ENCODE results near the gene VTI1A. TPM values are rescaled to one million over a fixed set of nuclear protein-coding genes. Genes with fewer than 3 reads are reported as not detected.

VTI1A gene
- total RNA-seq, 2 experiments from 2014 or later, result 27.1 to 33.4 TPM

GRCh38 chr10:112429147-112429546 is 17.9 kb upstream of the VTI1A start:
- H3K4me1 Mint-ChIP-seq, result no peaks in the 10 kb centered on the region
- peak overlapping the region; percentile 82 for H3K27ac Mint-ChIP-seq
- DNase-seq, result no peak
- ATAC-seq, result no peak
- H3K27me3 Mint-ChIP-seq, result no peaks in the 10 kb centered on the region
- ChIA-PET POLR2A (interaction anchor here (0.9 kb wide), 1 partner anchor 55 kb away, joined by 3 read pairs; no protein-coding TSS in a partner anchor), CTCF (interaction anchor here (1.3 kb wide), 1 partner anchor 43 kb away, joined by 4 read pairs; no protein-coding TSS in a partner anchor)
- H3K36me3 Mint-ChIP-seq (ENCODE audit: low read depth), result peaks cover 46% of the 10 kb centered on the region
- no peaks in the 10 kb centered on the region for H3K9me3 Mint-ChIP-seq (ENCODE audit: low read depth)
- intact Hi-C loops (cut with DNase I, micrococcal nuclease), result no loop called here
- H3K4me3 Mint-ChIP-seq, result no peak overlapping the region

- no peaks in the 10 kb centered on the region for H3K9me3 Mint-ChIP-seq (ENCODE audit: low read depth)
- H3K36me3 Mint-ChIP-seq (ENCODE audit: low read depth), result peaks cover 46% of the 10 kb centered on the region
- H3K4me1 Mint-ChIP-seq, result no peaks in the 10 kb centered on the region
- POLR2A ChIA-PET, result no interaction called here
- H3K27me3 Mint-ChIP-seq, result no peaks in the 10 kb centered on the region
- H3K27ac Mint-ChIP-seq, result peak overlapping the region; percentile 82
- ATAC-seq (no peak), DNase-seq (no peak)
- CTCF ChIA-PET, result interaction anchor here (1.3 kb wide), 1 partner anchor 42 kb away, joined by 4 read pairs; no protein-coding TSS in a partner anchor
- intact Hi-C loops (cut with DNase I, micrococcal nuclease), result no loop called here
- H3K4me3 Mint-ChIP-seq, result no peak overlapping the region
These were observed 17.3 kb upstream of the VTI1A start for GRCh38 chr10:112429654-112430230.

- CTCF ChIA-PET, result interaction anchor here (1.1 to 2.9 kb wide), 3 partner anchors 10 to 118 kb away, joined by 3 to 20 read pairs (median 5); no protein-coding TSS in a partner anchor
These were observed 13.9 kb upstream of the VTI1A start for GRCh38 chr10:112433136-112433535.

DNA sequence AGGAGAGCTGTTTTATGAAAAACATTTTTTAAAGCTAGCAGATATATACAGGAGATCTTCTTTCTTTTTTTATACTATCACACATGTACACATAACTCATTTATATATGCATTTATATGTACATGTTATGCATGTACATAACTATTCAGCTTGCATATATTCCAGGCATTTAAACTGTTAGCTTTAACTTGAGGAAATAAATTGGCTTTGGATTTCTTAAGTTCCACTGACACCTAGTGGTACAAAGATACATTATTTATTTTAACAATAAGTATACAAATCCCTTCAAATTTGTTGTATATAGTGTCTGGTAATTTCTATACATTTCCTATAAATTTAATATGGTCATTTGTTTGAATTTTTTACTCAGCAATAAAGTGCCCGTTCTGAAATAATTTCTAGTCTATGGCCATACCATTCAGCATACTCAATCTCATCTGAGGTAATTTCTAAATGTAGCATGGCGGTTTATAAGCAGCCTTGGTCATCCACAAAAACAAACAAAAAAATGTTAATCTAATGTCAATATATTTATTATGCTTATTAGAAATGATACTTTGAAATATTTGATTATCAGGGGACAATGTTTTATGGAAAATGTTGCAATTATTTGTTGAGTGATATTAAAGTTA is 11.9 kb upstream of the VTI1A start:
- no peaks in the 10 kb centered on the region for H3K27me3 Mint-ChIP-seq
- intact Hi-C loops (cut with DNase I, micrococcal nuclease), result loop anchor here (2.0 to 5.0 kb wide), 3 partner anchors 37 to 120 kb away; no protein-coding TSS in a partner anchor
- no peak overlapping the region for H3K27ac Mint-ChIP-seq
- H3K4me1 Mint-ChIP-seq, result no peaks in the 10 kb centered on the region
- DNase-seq (no peak), ATAC-seq (no peak)
- POLR2A ChIA-PET, result no interaction called here
- CTCF ChIA-PET, result interaction anchor here (0.6 to 3.1 kb wide), 22 partner anchors 8 to 297 kb away, joined by 3 to 29 read pairs (median 4); no protein-coding TSS in a partner anchor
- no peak overlapping the region for H3K4me3 Mint-ChIP-seq
- peaks cover 26% of the 10 kb centered on the region for H3K36me3 Mint-ChIP-seq (ENCODE audit: low read depth)
- H3K9me3 Mint-ChIP-seq (ENCODE audit: low read depth), result no peaks in the 10 kb centered on the region

More at GRCh38 chr10:112433136-112433535, 13.9 kb upstream of the VTI1A start:
- intact Hi-C loops (cut with DNase I, micrococcal nuclease), result no loop called here
- Mint-ChIP-seq H3K9me3 (ENCODE audit: low read depth) (no peaks in the 10 kb centered on the region), H3K36me3 (ENCODE audit: low read depth) (peaks cover 30% of the 10 kb centered on the region), H3K4me3 (no peak overlapping the region), H3K27me3 (no peaks in the 10 kb centered on the region), H3K27ac (no peak overlapping the region), H3K4me1 (no peaks in the 10 kb centered on the region)
- no peak for DNase-seq
- ATAC-seq, result no peak
- POLR2A ChIA-PET, result no interaction called here

DNA sequence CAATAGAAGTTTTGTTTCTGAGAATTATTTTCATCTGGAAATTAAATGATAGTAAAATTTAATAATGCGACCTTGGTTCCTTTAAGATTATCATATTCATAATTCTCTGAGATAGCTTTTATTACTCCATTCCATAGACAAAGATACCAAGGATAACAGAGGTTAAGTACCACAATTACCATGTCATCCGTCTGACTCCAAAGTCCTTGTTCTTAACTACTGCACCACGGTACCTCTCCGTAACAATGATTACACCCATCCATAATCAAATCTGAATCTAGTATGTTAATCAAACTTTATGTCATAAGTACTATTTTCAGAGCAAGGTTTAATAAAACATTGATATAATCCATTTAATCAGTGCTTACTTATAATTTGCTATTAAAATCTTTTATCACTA is 8.7 kb upstream of the VTI1A start:
- no peak for ATAC-seq
- Mint-ChIP-seq H3K27ac (no peak overlapping the region), H3K27me3 (no peaks in the 10 kb centered on the region), H3K9me3 (ENCODE audit: low read depth) (no peaks in the 10 kb centered on the region), H3K4me3 (no peak overlapping the region), H3K4me1 (peaks cover 13% of the 10 kb centered on the region), H3K36me3 (ENCODE audit: low read depth) (peaks cover 34% of the 10 kb centered on the region)
- CTCF ChIA-PET, result no interaction called here
- DNase-seq, result no peak
- POLR2A ChIA-PET, result no interaction called here
- intact Hi-C loops (cut with DNase I, micrococcal nuclease), result loop anchor here (5.0 kb wide), 2 partner anchors 34 to 121 kb away; no protein-coding TSS in a partner anchor

DNA sequence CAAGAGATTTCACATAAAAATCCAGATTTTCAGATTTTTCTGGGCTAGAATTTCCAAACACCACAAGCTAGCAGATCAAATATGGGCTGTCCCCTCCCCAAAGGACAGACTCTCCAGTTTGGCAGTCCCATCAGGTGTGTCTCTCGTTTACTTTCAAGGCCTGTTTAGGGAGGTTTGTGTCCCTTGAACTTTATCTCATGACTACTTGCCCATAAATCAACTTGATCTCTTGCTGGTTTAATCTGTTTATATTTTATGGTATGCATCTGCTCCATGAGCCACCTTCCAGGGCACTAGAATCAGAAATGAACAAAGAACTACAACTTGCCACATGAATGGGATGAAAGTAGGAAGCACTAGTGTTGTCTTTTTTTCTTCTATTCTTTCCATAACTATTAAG is 5.5 kb upstream of the VTI1A start:
- DNase-seq (no peak), ATAC-seq (no peak)
- Mint-ChIP-seq H3K36me3 (ENCODE audit: low read depth) (peaks cover 51% of the 10 kb centered on the region), H3K4me1 (peaks cover 37% of the 10 kb centered on the region), H3K27ac (peak overlapping the region; percentile 79), H3K4me3 (no peak overlapping the region), H3K27me3 (no peaks in the 10 kb centered on the region), H3K9me3 (ENCODE audit: low read depth) (no peaks in the 10 kb centered on the region)
- ChIA-PET POLR2A (no interaction called here), CTCF (interaction anchor here (0.6 to 4.4 kb wide), 3 partner anchors 10 to 106 kb away, joined by 3 to 28 read pairs (median 6); no protein-coding TSS in a partner anchor)
- intact Hi-C loops (cut with DNase I, micrococcal nuclease), result loop anchor here in 1 of 2 experiments (10.0 kb wide), 1 partner anchor 257 kb away; the partner anchor contains the start of gene GPAM

DNA sequence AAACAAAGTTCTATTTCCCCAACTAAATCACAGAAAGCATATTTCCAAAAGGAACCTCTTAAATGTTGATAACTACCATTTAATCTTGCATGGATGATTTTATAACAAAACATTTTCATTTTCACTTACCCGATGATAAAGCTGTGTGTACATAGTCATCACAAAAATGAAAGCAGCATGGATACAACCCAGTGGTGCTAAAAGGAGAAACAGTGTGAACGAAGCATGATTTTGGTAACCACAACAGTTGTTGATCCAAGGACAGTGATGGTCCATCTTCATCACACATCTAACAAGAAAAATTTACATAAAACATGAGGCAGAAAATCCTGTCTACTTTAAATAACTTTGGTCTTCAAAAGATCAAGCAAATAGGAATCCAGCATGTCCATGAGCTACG is 5.0 kb upstream of the VTI1A start:
- CTCF ChIA-PET, result interaction anchor here (1.1 to 4.4 kb wide), 6 partner anchors 9 to 93 kb away, joined by 3 to 28 read pairs (median 4); no protein-coding TSS in a partner anchor
- Mint-ChIP-seq H3K4me1 (peaks cover 37% of the 10 kb centered on the region), H3K36me3 (ENCODE audit: low read depth) (peaks cover 51% of the 10 kb centered on the region), H3K27me3 (no peaks in the 10 kb centered on the region), H3K4me3 (no peak overlapping the region), H3K27ac (peak overlapping the region; percentile 79), H3K9me3 (ENCODE audit: low read depth) (no peaks in the 10 kb centered on the region)
- intact Hi-C loops (cut with DNase I, micrococcal nuclease), result loop anchor here in 1 of 2 experiments (10.0 kb wide), 1 partner anchor 257 kb away; the partner anchor contains the start of gene GPAM
- DNase-seq (no peak), ATAC-seq (peak; percentile 43)
- POLR2A ChIA-PET, result no interaction called here

DNA sequence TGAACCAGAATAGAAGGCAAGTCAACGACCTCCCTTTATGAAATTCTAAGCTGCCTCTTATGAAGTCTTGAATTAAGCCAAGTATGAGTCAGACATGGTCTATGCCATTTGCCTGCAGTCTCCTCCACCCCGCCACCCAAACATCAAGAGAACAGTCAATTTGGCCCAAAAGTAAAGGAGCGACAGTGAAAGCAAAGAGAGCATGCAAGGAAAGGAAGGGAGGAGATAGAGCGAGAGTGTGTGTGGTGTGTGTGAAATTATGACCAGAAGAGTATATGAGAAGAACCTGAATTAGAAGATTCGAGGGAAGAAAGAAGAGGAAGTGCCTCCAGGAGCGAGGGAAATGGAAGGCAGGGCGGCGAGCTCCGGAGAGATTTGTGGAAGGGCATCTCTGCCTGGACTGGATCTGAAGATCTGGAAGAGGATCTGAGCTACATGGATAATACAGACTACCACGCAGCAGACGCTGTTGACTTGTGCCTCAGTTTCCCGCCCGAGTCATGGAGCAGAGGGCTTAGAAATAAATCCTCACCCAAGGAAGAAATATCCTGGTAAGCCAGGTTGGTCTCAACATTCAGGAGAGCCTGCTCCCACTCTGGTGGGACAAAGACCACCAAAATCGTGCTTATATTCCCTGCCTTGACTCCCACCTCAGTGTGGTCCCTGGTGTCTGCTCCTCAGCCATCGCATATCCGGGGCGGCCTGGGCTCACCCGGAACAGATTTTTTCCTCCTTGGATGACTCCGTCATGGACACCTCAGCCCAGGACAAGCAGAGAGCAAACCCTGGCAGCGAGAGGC is 760 bp upstream of the VTI1A start:
- DNase-seq (peak; percentile 31), ATAC-seq (peak; percentile 12)
- H3K9me3 Mint-ChIP-seq (ENCODE audit: low read depth), result no peaks in the 10 kb centered on the region
- H3K4me3 Mint-ChIP-seq, result peak overlapping the region; percentile 84
- ChIA-PET CTCF (interaction anchor here (0.7 to 2.1 kb wide), 5 partner anchors 10 to 264 kb away, joined by 3 to 8 read pairs (median 3); no protein-coding TSS in a partner anchor), POLR2A (interaction anchor here (1.0 to 1.5 kb wide), 2 partner anchors 11 to 71 kb away, joined by 3 to 4 read pairs; no protein-coding TSS in a partner anchor)
- H3K27me3 Mint-ChIP-seq, result no peaks in the 10 kb centered on the region
- intact Hi-C loops (cut with DNase I, micrococcal nuclease), result loop anchor here (1.0 to 10.0 kb wide), 6 partner anchors 25 to 263 kb away; partner anchors contain the start of gene GPAM (in 2 of the 2)
- H3K36me3 Mint-ChIP-seq (ENCODE audit: low read depth), result peaks cover 42% of the 10 kb centered on the region
- peaks cover 53% of the 10 kb centered on the region for H3K4me1 Mint-ChIP-seq
- H3K27ac Mint-ChIP-seq, result peak overlapping the region; percentile 96

GRCh38 chr10:112447620-112447928 is 559 bp downstream of the VTI1A start:
- no peak for ATAC-seq
- intact Hi-C loops (cut with DNase I, micrococcal nuclease), result loop anchor here (2.0 to 10.0 kb wide), 5 partner anchors 23 to 263 kb away; partner anchors contain the start of gene GPAM (in 1 of the 2)
- peak overlapping the region; percentile 96 for H3K27ac Mint-ChIP-seq

DNA sequence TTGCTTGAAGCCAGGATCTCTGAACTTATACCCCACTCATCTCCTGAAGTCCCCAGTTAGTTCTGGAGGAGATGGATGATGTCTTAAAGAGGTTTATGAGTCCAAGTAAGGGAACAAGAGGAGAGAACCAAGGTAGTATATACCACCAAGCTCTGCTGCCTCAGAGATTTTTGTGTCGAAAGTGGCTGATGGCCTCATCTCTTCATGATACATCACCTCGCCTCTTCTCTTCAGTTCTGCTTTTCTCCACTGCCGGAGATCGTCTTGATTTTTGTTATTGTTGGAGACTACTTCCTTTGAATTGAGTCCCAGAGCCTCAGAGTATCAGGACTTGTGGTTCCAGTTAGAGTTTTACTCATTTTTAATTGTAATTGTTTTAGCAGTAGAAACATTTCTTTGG is 1.9 kb downstream of the VTI1A start:
- no peaks in the 10 kb centered on the region for H3K9me3 Mint-ChIP-seq (ENCODE audit: low read depth)
- no peaks in the 10 kb centered on the region for H3K27me3 Mint-ChIP-seq
- peaks cover 43% of the 10 kb centered on the region for H3K4me1 Mint-ChIP-seq
- peak overlapping the region; percentile 84 for H3K4me3 Mint-ChIP-seq
- ChIA-PET POLR2A (interaction anchor here (0.6 kb wide), 1 partner anchor 1680 kb away, joined by 6 read pairs; no protein-coding TSS in a partner anchor), CTCF (interaction anchor here (1.7 kb wide), 1 partner anchor 23 kb away, joined by 8 read pairs; no protein-coding TSS in a partner anchor)
- H3K36me3 Mint-ChIP-seq (ENCODE audit: low read depth), result peaks cover 30% of the 10 kb centered on the region
- intact Hi-C loops (cut with DNase I, micrococcal nuclease), result loop anchor here in 1 of 2 experiments (5.0 to 10.0 kb wide), 2 partner anchors 72 to 264 kb away; partner anchors contain the start of gene GPAM
- no peak for DNase-seq
- no peak for ATAC-seq
- peak overlapping the region; percentile 5 for H3K27ac Mint-ChIP-seq

More at GRCh38 chr10:112447620-112447928, 559 bp downstream of the VTI1A start:
- H3K36me3 Mint-ChIP-seq (ENCODE audit: low read depth), result peaks cover 35% of the 10 kb centered on the region
- POLR2A ChIA-PET, result interaction anchor here (0.8 to 1.5 kb wide), 3 partner anchors 8 to 73 kb away, joined by 3 to 5 read pairs (median 4); no protein-coding TSS in a partner anchor
- CTCF ChIA-PET, result interaction anchor here (1.1 to 2.1 kb wide), 2 partner anchors 8 to 24 kb away, joined by 3 to 8 read pairs; no protein-coding TSS in a partner anchor
- no peaks in the 10 kb centered on the region for H3K9me3 Mint-ChIP-seq (ENCODE audit: low read depth)
- no peaks in the 10 kb centered on the region for H3K27me3 Mint-ChIP-seq
- no peak for DNase-seq
- H3K4me1 Mint-ChIP-seq, result peaks cover 48% of the 10 kb centered on the region
- H3K4me3 Mint-ChIP-seq, result peak overlapping the region; percentile 84
